DMS 273 treated with DMSO at 0.1 percent for 48 hours (cell line): Measurements from ENCODE around the gene ZNF428.
"Not testable (repeated sequence)": the region's sequence is repeated elsewhere in the genome, so short reads cannot be mapped to it uniquely, and the experiment has no call there.

Source experiments
- DNase-seq: peaks from one replicate; lab custom pipeline; 2025; lab: John Stamatoyannopoulos, UW

Gene ZNF428

GRCh38 chr19:43616954-43617353 lies 2.5 kb downstream of the ZNF428 start:
- DNase-seq = no peak

GRCh38 chr19:43616306-43616705 lies 3.1 kb downstream of the ZNF428 start:
- DNase-seq = no peak

- DNase-seq = no peak
Observed at GRCh38 chr19:43612374-43612773, 7.1 kb downstream of the ZNF428 start.

GRCh38 chr19:43611788-43612187 lies 7.6 kb downstream of the ZNF428 start, which contains the start of gene SRRM5:
Gene SRRM5 (plus strand): TSS chr19:43612088. CDS start chr19:43612122, 34 bp downstream.
- no peak for DNase-seq

- no peak for DNase-seq
Observed at GRCh38 chr19:43610493-43610892, 8.9 kb downstream of the ZNF428 start.

GRCh38 chr19:43609872-43610271 lies 9.6 kb downstream of the ZNF428 start:
- DNase-seq = no peak

- DNase-seq = no peak
Observed at GRCh38 chr19:43607238-43608205, 11.9 kb downstream of the ZNF428 start.

GRCh38 chr19:43606569-43607229 lies 12.7 kb downstream of the ZNF428 start:
- DNase-seq = peak; percentile 25

GRCh38 chr19:43605875-43606568 lies 13.4 kb downstream of the ZNF428 start:
- DNase-seq = no peak

- DNase-seq = not testable (repeated sequence)
Observed at GRCh38 chr19:43600326-43600725, 19.1 kb downstream of the ZNF428 start.

- DNase-seq = no peak
Observed at GRCh38 chr19:43599635-43600295, 19.7 kb downstream of the ZNF428 start.

- DNase-seq = no peak
Observed at GRCh38 chr19:43598445-43599240, 20.8 kb downstream of the ZNF428 start.

- no peak for DNase-seq
Observed at GRCh38 chr19:43597876-43598275, 21.6 kb downstream of the ZNF428 start.

- DNase-seq = no peak
Observed at GRCh38 chr19:43596842-43597461, 22.5 kb downstream of the ZNF428 start.

GRCh38 chr19:43595999-43596841 lies 23.2 kb downstream of the ZNF428 start, which contains the start of the genes IRGQ and ZNF576:
Gene IRGQ (minus strand): TSS chr19:43596134. CDS start chr19:43595338, 796 bp downstream.
Gene ZNF576 (plus strand): TSS chr19:43596595. CDS start chr19:43597109, 514 bp downstream.
- peak; percentile 92 for DNase-seq

GRCh38 chr19:43595605-43595998 lies 23.8 kb downstream of the ZNF428 start:
- no peak for DNase-seq

- no peak for DNase-seq
Observed at GRCh38 chr19:43594710-43595604, 24.5 kb downstream of the ZNF428 start.

GRCh38 chr19:43594081-43594697 lies 25.2 kb downstream of the ZNF428 start:
- DNase-seq = no peak
